Effector memory CD8-positive, alpha-beta T cell (primary cell): Measurements from ENCODE around the gene YBX2.

ENCODE experiments used
- ATAC-seq: fragments of 150-1000 bp; cut with Tn5 transposase; replicated peaks from 2 replicates; pipeline ENCODE4 v1.10.0; 2021; ENCODE audit warnings: mild to moderate bottlenecking, moderate library complexity
- DNase-seq, 3 experiments: peaks; one replicate each; pipeline ENCODE4 v3.0.0; 2021
- H3K27ac Mint-ChIP-seq, 2 donors: one replicate each; pipeline ENCODE4 v1.8.0; 2022; ENCODE audit warnings: mild to moderate bottlenecking in 2 of 2, mixed read lengths in 2 of 2, moderate library complexity in 2 of 2
- H3K27me3 Mint-ChIP-seq, 2 donors: one replicate each; pipeline ENCODE4 v1.8.0; 2022; ENCODE audit warnings: mixed read lengths in 2 of 2
- H3K36me3 Mint-ChIP-seq: one replicate; pipeline ENCODE4 v1.8.0; 2022; ENCODE audit warnings: mild to moderate bottlenecking, moderate library complexity, mixed read lengths; ENCODE audit not compliant: insufficient read depth
- H3K4me1 Mint-ChIP-seq, 2 donors: one replicate each; pipeline ENCODE4 v1.8.0; 2022; ENCODE audit warnings: low read depth in 2 of 2, mixed read lengths in 2 of 2
- H3K4me3 Mint-ChIP-seq, 2 donors: one replicate each; pipeline ENCODE4 v1.8.0; 2022; ENCODE audit warnings: mild to moderate bottlenecking in 2 of 2, mixed read lengths in 2 of 2, moderate library complexity in 2 of 2
- H3K9me3 Mint-ChIP-seq, 2 donors: one replicate each; pipeline ENCODE4 v1.8.0; 2022; ENCODE audit warnings: mixed read lengths in 2 of 2

Gene YBX2

GRCh38 chr17:7261379-7262191, 32.9 kb downstream of the YBX2 start:
- Mint-ChIP-seq H3K4me1 (peaks cover 19% of the 10 kb centered on the region in 2 donors), H3K27ac (peak overlapping the region; percentile 44 to 73), H3K9me3 (no peaks in the 10 kb centered on the region), H3K36me3 (peaks cover 27% of the 10 kb centered on the region), H3K27me3 (peaks cover 20 to 34% of the 10 kb centered on the region in 2 donors), H3K4me3 (peak overlapping the region; percentile 72 to 75)
- DNase-seq = no peak
- peak; percentile 62 for ATAC-seq

GRCh38 chr17:7260651-7261378, 33.6 kb downstream of the YBX2 start:
- peaks cover 19% of the 10 kb centered on the region in 2 donors for H3K4me1 Mint-ChIP-seq
- peaks cover 34% of the 10 kb centered on the region for H3K36me3 Mint-ChIP-seq
- DNase-seq (no peak), ATAC-seq (peak; percentile 37)
- peaks cover 18 to 28% of the 10 kb centered on the region in 2 donors for H3K27me3 Mint-ChIP-seq
- no peaks in the 10 kb centered on the region for H3K9me3 Mint-ChIP-seq
- H3K27ac Mint-ChIP-seq = peak overlapping the region in 1 of 2 donors; percentile 73
- H3K4me3 Mint-ChIP-seq = peak overlapping the region; percentile 72 to 75

GRCh38 chr17:7260151-7260550, 34.3 kb downstream of the YBX2 start:
- Mint-ChIP-seq H3K27me3 (peaks cover 18 to 28% of the 10 kb centered on the region in 2 donors), H3K4me3 (peak overlapping the region in 1 of 2 donors; percentile 37), H3K36me3 (peaks cover 41% of the 10 kb centered on the region), H3K4me1 (peaks cover 19% of the 10 kb centered on the region in 2 donors), H3K27ac (no peak overlapping the region), H3K9me3 (no peaks in the 10 kb centered on the region)
- ATAC-seq = no peak
- no peak for DNase-seq

- ATAC-seq = no peak
- H3K27me3 Mint-ChIP-seq = peaks cover 18 to 28% of the 10 kb centered on the region in 2 donors
- peak overlapping the region in 1 of 2 donors; percentile 17 for H3K27ac Mint-ChIP-seq
- H3K36me3 Mint-ChIP-seq = peaks cover 47% of the 10 kb centered on the region
- H3K9me3 Mint-ChIP-seq = no peaks in the 10 kb centered on the region
- DNase-seq = no peak
- peaks cover 19 to 22% of the 10 kb centered on the region in 2 donors for H3K4me1 Mint-ChIP-seq
- H3K4me3 Mint-ChIP-seq = no peak overlapping the region
These were observed 34.9 kb downstream of the YBX2 start for GRCh38 chr17:7259555-7259889.

- peak overlapping the region in 1 of 2 donors; percentile 17 for H3K27ac Mint-ChIP-seq
- no peak overlapping the region for H3K4me3 Mint-ChIP-seq
These were observed 35.5 kb downstream of the YBX2 start for GRCh38 chr17:7258731-7259554.

GRCh38 chr17:7256766-7257456, 37.5 kb downstream of the YBX2 start:
- no peak overlapping the region for H3K27ac Mint-ChIP-seq
- H3K9me3 Mint-ChIP-seq = no peaks in the 10 kb centered on the region
- DNase-seq (no peak), ATAC-seq (no peak)
- no peak overlapping the region for H3K4me3 Mint-ChIP-seq
- H3K4me1 Mint-ChIP-seq = peaks cover 17 to 19% of the 10 kb centered on the region in 2 donors
- H3K36me3 Mint-ChIP-seq = peaks cover 52% of the 10 kb centered on the region
- peaks cover 0 to 3% of the 10 kb centered on the region in 2 donors for H3K27me3 Mint-ChIP-seq

More at GRCh38 chr17:7258731-7259554, 35.5 kb downstream of the YBX2 start:
- DNase-seq = no peak
- no peaks in the 10 kb centered on the region for H3K9me3 Mint-ChIP-seq
- H3K27me3 Mint-ChIP-seq = peaks cover 14 to 23% of the 10 kb centered on the region in 2 donors
- peaks cover 18 to 22% of the 10 kb centered on the region in 2 donors for H3K4me1 Mint-ChIP-seq
- peaks cover 48% of the 10 kb centered on the region for H3K36me3 Mint-ChIP-seq
- ATAC-seq = no peak

GRCh38 chr17:7254511-7254910, 39.9 kb downstream of the YBX2 start:
- Mint-ChIP-seq H3K27ac (no peak overlapping the region), H3K4me3 (no peak overlapping the region), H3K9me3 (no peaks in the 10 kb centered on the region), H3K27me3 (no peaks in the 10 kb centered on the region), H3K36me3 (peaks cover 55% of the 10 kb centered on the region), H3K4me1 (peaks cover 24 to 28% of the 10 kb centered on the region in 2 donors)
- ATAC-seq (no peak), DNase-seq (no peak)

GRCh38 chr17:7253082-7253481, 41.4 kb downstream of the YBX2 start:
- peaks cover 59% of the 10 kb centered on the region for H3K36me3 Mint-ChIP-seq
- ATAC-seq (no peak), DNase-seq (no peak)
- no peaks in the 10 kb centered on the region for H3K27me3 Mint-ChIP-seq
- H3K27ac Mint-ChIP-seq = peak overlapping the region; percentile 99 to 100
- H3K4me3 Mint-ChIP-seq = peak overlapping the region; percentile 94 to 95
- no peaks in the 10 kb centered on the region for H3K9me3 Mint-ChIP-seq
- peaks cover 30 to 37% of the 10 kb centered on the region in 2 donors for H3K4me1 Mint-ChIP-seq

- Mint-ChIP-seq H3K4me3 (peak within 1 kb of the TSS; percentile 94 to 95), H3K9me3 (no peaks in the 10 kb centered on the region), H3K36me3 (peaks cover 56% of the 10 kb centered on the region), H3K4me1 (peaks cover 30 to 37% of the 10 kb centered on the region in 2 donors), H3K27ac (peak within 1 kb of the TSS; percentile 99 to 100), H3K27me3 (no peaks in the 10 kb centered on the region)
- ATAC-seq = peak; percentile 63
- peak; percentile 85 to 87 (median 85) for DNase-seq
These were observed 42.0 kb downstream of the YBX2 start, which contains the start of gene ELP5 for GRCh38 chr17:7252176-7253043. Gene ELP5 (plus strand): TSS chr17:7252215. CDS start chr17:7252551, 336 bp downstream.

- Mint-ChIP-seq H3K9me3 (no peaks in the 10 kb centered on the region), H3K27me3 (no peaks in the 10 kb centered on the region), H3K4me3 (peak within 1 kb of the TSS; percentile 94 to 95), H3K27ac (peak within 1 kb of the TSS; percentile 99 to 100), H3K4me1 (peaks cover 28 to 37% of the 10 kb centered on the region in 2 donors), H3K36me3 (peaks cover 50% of the 10 kb centered on the region)
- peak; percentile 90 for ATAC-seq
- peak; percentile 98 to 99 (median 99) for DNase-seq
These were observed 42.7 kb downstream of the YBX2 start, which contains the start of gene CTDNEP1 for GRCh38 chr17:7251661-7252175. Gene CTDNEP1 (minus strand): TSS chr17:7251734. CDS start chr17:7251296, 438 bp downstream.

GRCh38 chr17:7250695-7251627, 43.5 kb downstream of the YBX2 start:
- ATAC-seq = peak; percentile 6
- no peaks in the 10 kb centered on the region for H3K9me3 Mint-ChIP-seq
- H3K27ac Mint-ChIP-seq = peak overlapping the region; percentile 99 to 100
- peaks cover 51% of the 10 kb centered on the region for H3K36me3 Mint-ChIP-seq
- peaks cover 28 to 37% of the 10 kb centered on the region in 2 donors for H3K4me1 Mint-ChIP-seq
- DNase-seq = no peak
- H3K4me3 Mint-ChIP-seq = peak overlapping the region; percentile 94 to 95
- no peaks in the 10 kb centered on the region for H3K27me3 Mint-ChIP-seq
